HepG2 (cell line): ENCODE data around the gene CDH23.

Experiments used
- BCLAF1 ChIP-seq: fragments of 450-650 bp; IDR thresholded peaks from 2 replicates; pipeline ENCODE4 v1.6.1; 2017; ENCODE audit warnings: mild to moderate bottlenecking
- MAX ChIP-seq: IDR thresholded peaks from 2 replicates; pipeline ENCODE4 v1.6.1; 2012; ENCODE audit warnings: inconsistent platforms
- SIN3A ChIP-seq: IDR thresholded peaks from 2 replicates; pipeline ENCODE4 v1.6.1; 2011; ENCODE audit warnings: low read depth, mild to moderate bottlenecking, control low read depth, low read length, borderline replicate concordance
- TAF1 ChIP-seq: sonication (generic); formaldehyde crosslinking; IDR thresholded peaks from 2 replicates; pipeline ENCODE4 v1.4.0; 2020; ENCODE audit warnings: missing genetic modification reagents

GRCh38 chr10:71537125-71537524 lies 140.4 kb downstream of the CDH23 start:
- TF ChIP-seq SIN3A (no peak), BCLAF1 (no peak), MAX (no peak), TAF1 (CRISPR knock-in tag) (no peak)
